K562 (cell line): ENCODE measurements around the gene MPRIP. TPM values are rescaled to one million over a fixed set of nuclear protein-coding genes. Genes with fewer than 3 reads are reported as not detected.

Experiments
- ATAC-seq: fragments of 200-7000 bp; cut with Tn5 transposase; 3 replicates; pipeline ENCODE4 v1.9.1; 2020; ENCODE audit warnings: moderate library complexity
- BruUV-seq: library from RNA; stranded (reverse); fragments of 400-500 nt; replicated peaks from 2 replicates; lab custom pipeline; 2021; lab: Mats Ljungman, UMichigan
- CTCF ChIA-PET: fragments of 300-600 bp; formaldehyde crosslinking; extraction: SDS; loops from one replicate; lab custom pipeline; 2021; ENCODE audit warnings: low intra/inter-chr PET ratio; lab: Yijun Ruan, JAX
- POLR2A ChIA-PET: fragments of 300-600, 350-650 bp; sonication (Branson Sonifier 250); formaldehyde crosslinking; extraction: SDS; loops from one replicate; lab custom pipeline; 2021; ENCODE audit warnings: antibody characterized with exemption, inconsistent platforms; lab: Yijun Ruan, JAX
- DNase-seq, 4 experiments: peaks; one replicate each; pipeline versions ENCODE4 v3.0.0 to v3.0.0-alpha.2; 2011 to 2018; ENCODE audit warnings: low spot score in 3 of 4, mixed read lengths in 3 of 4; ENCODE audit errors: extremely low read depth in 1 of 4
- FAIRE-seq: peaks from 2 replicates; lab custom pipeline; 2011; peaks lifted over from hg19 to GRCh38; lab: Jason Lieb, UNC
- H2AFZ ChIP-seq: 2 replicates; pipeline ENCODE4 v1.6.0; 2011; ENCODE audit warnings: low read depth, low read length, control low read depth, inconsistent platforms
- H3K27ac ChIP-seq: fragments of 200-600 bp; 3 replicates; pipeline ENCODE4 v1.8.0; 2011; ENCODE audit warnings: low read depth, mild to moderate bottlenecking, control low read depth, inconsistent platforms, low read length, moderate library complexity, mixed read lengths; ENCODE audit errors: extremely low read depth
- H3K27me3 ChIP-seq, 2 experiments: fragments of 300-600 bp in 1 of 2; 2 replicates in 1 of 2; 3 replicates in 1 of 2; pipeline versions ENCODE4 v1.6.0 to v1.8.0; 2011; ENCODE audit warnings: inconsistent platforms in 2 of 2, low read length in 2 of 2, mild to moderate bottlenecking in 1 of 2, mixed read lengths in 1 of 2, moderate library complexity in 1 of 2; ENCODE audit not compliant: control insufficient read depth in 2 of 2, insufficient read depth in 2 of 2
- H3K36me3 ChIP-seq: fragments of 300-600 bp; 3 replicates; pipeline ENCODE4 v1.8.0; 2011; ENCODE audit warnings: mild to moderate bottlenecking, low read length, inconsistent platforms; ENCODE audit not compliant: control insufficient read depth, insufficient read depth
- H3K4me1 ChIP-seq, 2 experiments: fragments of 200-600 bp in 1 of 2; replicated peaks in 1 of 2; 2 replicates in 1 of 2; 3 replicates in 1 of 2; pipeline versions ENCODE4 v1.5.1 to v1.8.0; 2011; ENCODE audit warnings: inconsistent platforms in 2 of 2, low read length in 2 of 2, mild to moderate bottlenecking in 1 of 2, mixed read lengths in 1 of 2, moderate library complexity in 1 of 2; ENCODE audit not compliant: control insufficient read depth in 2 of 2, insufficient read depth in 2 of 2
- H3K4me2 ChIP-seq: 2 replicates; pipeline ENCODE4 v1.6.1; 2011; ENCODE audit warnings: low read length, control low read depth, inconsistent platforms, mixed read lengths; ENCODE audit not compliant: insufficient read depth
- H3K4me3 ChIP-seq: fragments of 200-600 bp; sonication (generic), shearing (Covaris generic); 2 replicates; pipeline ENCODE4 v1.5.1; 2016; ENCODE audit warnings: control low read depth, inconsistent platforms
- H3K79me2 ChIP-seq: fragments of 200-600 bp; 3 replicates; pipeline ENCODE4 v1.8.0; 2011; ENCODE audit warnings: low read length, inconsistent platforms; ENCODE audit not compliant: control insufficient read depth, insufficient read depth
- H3K9ac ChIP-seq, 2 experiments: 2 replicates each; pipeline versions ENCODE4 v1.6.0 to v1.6.1; 2011; ENCODE audit warnings: low read depth in 2 of 2, low read length in 2 of 2, control low read depth in 1 of 2, inconsistent platforms in 1 of 2, mild to moderate bottlenecking in 1 of 2, mixed read lengths in 1 of 2; ENCODE audit not compliant: insufficient read depth in 1 of 2
- H3K9me1 ChIP-seq: one replicate; pipeline ENCODE4 v1.6.0; 2011; ENCODE audit warnings: inconsistent platforms, mild to moderate bottlenecking, low read length, moderate library complexity; ENCODE audit not compliant: control insufficient read depth, insufficient read depth
- H3K9me3 ChIP-seq: replicated peaks from 2 replicates; pipeline ENCODE4 v1.5.1; 2011; ENCODE audit warnings: low read depth, low read length, inconsistent platforms; ENCODE audit not compliant: control insufficient read depth, insufficient read depth
- H4K20me1 ChIP-seq: replicated peaks from 2 replicates; pipeline ENCODE4 v1.6.1; 2011; ENCODE audit warnings: low read length, inconsistent platforms, mixed read lengths; ENCODE audit not compliant: control insufficient read depth, insufficient read depth
- CBX5 ChIP-seq: IDR thresholded peaks from 2 replicates; pipeline ENCODE4 v1.6.1; 2014; ENCODE audit warnings: low read depth, borderline replicate concordance
- MYC ChIP-seq, 2 experiments: fragments of 250-450 bp in 1 of 2; sonication (Bioruptor Pico) in 1 of 2; IDR thresholded peaks; 2 replicates each; pipeline versions ENCODE4 v1.5.1 to v1.6.1; 2012 to 2021; ENCODE audit warnings: low read depth in 2 of 2, borderline replicate concordance in 1 of 2, improper control_type of control experiment in 1 of 2, low read length in 1 of 2, mild to moderate bottlenecking in 1 of 2, moderate library complexity in 1 of 2
- POLR3G ChIP-seq: IDR thresholded peaks from 2 replicates; pipeline ENCODE4 v1.6.1; 2011; ENCODE audit not compliant: insufficient read length, insufficient replicate concordance; ENCODE audit errors: extremely low read depth
- ZFP30 ChIP-seq: fragments of 250-450 bp; sonication (Bioruptor Pico); IDR thresholded peaks from 2 replicates; pipeline ENCODE4 v1.8.0; 2022; ENCODE audit warnings: moderate library complexity, mild to moderate bottlenecking, inconsistent platforms, borderline replicate concordance
- ZNF79 ChIP-seq: fragments of 250-450 bp; sonication (Bioruptor Pico); IDR thresholded peaks from 2 replicates; pipeline ENCODE4 v1.4.0; 2020; ENCODE audit warnings: low read depth, mild to moderate bottlenecking, moderate library complexity
- WGBS: fragments of 100-300 bp; shearing (Covaris generic); methylation state at CpG from one replicate; pipeline ENCODE4 v1.1.6; 2016; ENCODE audit warnings: low coverage, mixed read lengths; ENCODE audit not compliant: insufficient coverage; ENCODE audit errors: missing lambda C conversion rate; 5-methylcytosine and 5-hydroxymethylcytosine counted together
- in situ Hi-C: fragments of 300-500 bp; cut with MboI; formaldehyde crosslinking; loops from 4 replicates; pipeline ENCODE4 v1.15.0; 2018; ENCODE audit warnings: inconsistent platforms, mixed read lengths
- intact Hi-C: fragments of 100-400 bp; cut with micrococcal nuclease; formaldehyde crosslinking; loops from 2 replicates; pipeline ENCODE4 v1.14.2; 2022
- polyA plus RNA-seq, 8 experiments: library from polyadenylated mRNA; depleted of rRNA in 4 of 8; stranded (reverse) in 5 of 8; unstranded in 3 of 8; fragments of >200 nt; fragmentation: Nextera tagmentation in 2 of 8; fragmentation: Illumina TruSeq in 1 of 8; extraction: Ambion mirVana in 2 of 8; extraction: Trizol in 1 of 8; gene quantifications; 2 replicates each; pipeline versions ENCODE4 v1.2.1 to v1.2.3, GENCODE V29; 2011 to 2014; ENCODE audit warnings: inconsistent platforms in 1 of 8, missing spikeins in 1 of 8
- total RNA-seq, 7 experiments: library from RNA; depleted of rRNA in 6 of 7; stranded (reverse); fragments of >200 nt in 6 of 7; fragmentation: Illumina TruSeq in 2 of 7; extraction: Trizol in 2 of 7; gene quantifications; 2 replicates each; pipeline versions ENCODE4 v1.2.1 to v1.2.3, GENCODE V29; 2011 to 2021; ENCODE audit warnings: low replicate concordance in 1 of 7
- TF ChIP-seq, protein P1 (sequence below): sonication (generic); formaldehyde crosslinking; IDR thresholded peaks from 2 replicates; pipeline ENCODE4 v1.8.0; 2023; ENCODE audit warnings: mild to moderate bottlenecking, missing genetic modification reagents
- TF ChIP-seq, protein P2 (sequence below): sonication (generic); formaldehyde crosslinking; IDR thresholded peaks from 2 replicates; pipeline ENCODE4 v1.8.0; 2022; ENCODE audit warnings: missing genetic modification reagents, mild to moderate bottlenecking, borderline replicate concordance

MPRIP gene
- total and polyA plus RNA-seq, 9 of the 15 experiments (the other 6 are each of a cell fraction or from before 2014, with no cell fraction given) = 10.0 to 72.6 (median 30.1) TPM

DNA sequence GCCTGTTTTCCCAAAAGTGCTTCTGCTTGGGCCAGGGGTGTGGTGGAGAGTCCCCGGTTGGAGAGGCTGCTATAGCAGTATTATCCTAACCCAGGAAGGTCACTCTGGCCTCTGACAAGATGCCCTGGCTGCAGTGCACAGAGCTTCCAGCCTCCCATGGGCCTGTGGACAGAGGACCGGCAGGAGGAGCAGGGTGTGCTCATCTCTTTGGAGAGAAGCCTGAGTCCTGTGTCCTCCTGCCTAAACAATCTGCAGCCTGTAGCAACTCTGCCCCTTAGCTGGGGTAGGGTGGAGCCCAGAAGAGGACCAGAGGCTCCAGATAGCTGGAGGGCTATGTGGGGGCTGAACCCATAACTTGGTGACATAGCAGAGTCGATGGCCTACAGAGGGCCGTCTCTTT is 78.0 kb downstream of the MPRIP start:
- Histone ChIP-seq H3K9me1 (no peaks in the 10 kb centered on the region), H3K9me3 (no peaks in the 10 kb centered on the region), H3K36me3 (no peaks in the 10 kb centered on the region), H3K27ac (no peak overlapping the region), H3K4me3 (no peak overlapping the region), H3K4me1 (peaks cover 4 to 8% of the 10 kb centered on the region in 2 experiments; a peak in 4 of 5 replicates), H4K20me1 (peaks cover 11% of the 10 kb centered on the region; the same call in 1 of the 2 replicates), H3K9ac (no peak overlapping the region), H3K27me3 (no peaks in the 10 kb centered on the region), H3K4me2 (no peak overlapping the region), H2AFZ (no peak overlapping the region), H3K79me2 (no peaks in the 10 kb centered on the region)
- ChIA-PET POLR2A (interaction anchor here (0.6 to 1.0 kb wide), 4 partner anchors 8 to 226 kb away, joined by 3 to 5 read pairs (median 3); no protein-coding TSS in a partner anchor), CTCF (no interaction called here)
- intact Hi-C loops = no loop called here
- no peak for FAIRE-seq
- in situ Hi-C loops = loop anchor here (10.0 kb wide), 1 partner anchor 115 kb away; no protein-coding TSS in a partner anchor
- no peak for TF ChIP-seq POLR3G
- no peak for TF ChIP-seq ZFP30 (CRISPR knock-in tag)
- no peak for TF ChIP-seq ZNF79
- TF ChIP-seq CBX5 = no peak
- DNase-seq = peak in 2 of 4 experiments; percentile 11 to 22
- ATAC-seq = peak; percentile 65
- BruUV-seq = no TSS peak
- 23% methylated on average over 3 of the region's 4 CpGs for WGBS

DNA sequence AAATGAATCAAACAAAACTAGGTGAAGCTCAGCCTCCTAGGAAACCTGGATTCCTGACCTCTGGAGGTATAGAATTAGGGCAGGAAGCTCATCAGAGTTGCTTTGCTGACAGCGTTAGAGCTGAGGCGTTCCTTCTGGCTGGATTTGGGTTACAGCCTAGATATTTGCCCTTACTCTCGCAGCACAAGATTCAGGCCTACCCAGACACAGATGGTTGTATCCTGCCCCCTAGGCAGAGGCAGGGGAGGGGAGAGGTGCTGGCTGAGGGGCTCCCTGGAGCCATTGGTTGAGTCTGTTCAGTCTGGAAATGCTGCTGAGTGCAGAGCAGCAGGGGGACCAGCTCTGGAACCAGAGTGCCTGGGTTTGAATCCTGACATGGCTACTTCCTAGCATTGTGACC is 78.4 kb downstream of the MPRIP start:
- no TSS peak for BruUV-seq
- ChIA-PET POLR2A (interaction anchor here (0.6 to 1.0 kb wide), 4 partner anchors 9 to 226 kb away, joined by 3 to 5 read pairs (median 3); no protein-coding TSS in a partner anchor), CTCF (no interaction called here)
- H3K36me3 ChIP-seq = no peaks in the 10 kb centered on the region
- intact Hi-C loops = no loop called here
- H3K4me1 ChIP-seq = peaks cover 4 to 8% of the 10 kb centered on the region in 2 experiments; a peak in 4 of 5 replicates
- no peaks in the 10 kb centered on the region for H3K79me2 ChIP-seq
- H3K27ac ChIP-seq = no peak overlapping the region
- no peak overlapping the region for H3K4me3 ChIP-seq
- H3K9me3 ChIP-seq = no peaks in the 10 kb centered on the region
- no peaks in the 10 kb centered on the region for H3K27me3 ChIP-seq
- no peaks in the 10 kb centered on the region for H3K9me1 ChIP-seq
- DNase-seq (no peak), FAIRE-seq (no peak), ATAC-seq (peak; percentile 31)
- H3K9ac ChIP-seq = no peak overlapping the region; a peak in 1 of 4 replicates
- H2AFZ ChIP-seq = no peak overlapping the region
- 42% methylated on average over 2 of the region's 3 CpGs for WGBS
- no peak overlapping the region for H3K4me2 ChIP-seq
- in situ Hi-C loops = loop anchor here (10.0 kb wide), 1 partner anchor 116 kb away; no protein-coding TSS in a partner anchor
- H4K20me1 ChIP-seq = peaks cover 15% of the 10 kb centered on the region; the same call in 1 of the 2 replicates
- TF ChIP-seq, protein P1, sequence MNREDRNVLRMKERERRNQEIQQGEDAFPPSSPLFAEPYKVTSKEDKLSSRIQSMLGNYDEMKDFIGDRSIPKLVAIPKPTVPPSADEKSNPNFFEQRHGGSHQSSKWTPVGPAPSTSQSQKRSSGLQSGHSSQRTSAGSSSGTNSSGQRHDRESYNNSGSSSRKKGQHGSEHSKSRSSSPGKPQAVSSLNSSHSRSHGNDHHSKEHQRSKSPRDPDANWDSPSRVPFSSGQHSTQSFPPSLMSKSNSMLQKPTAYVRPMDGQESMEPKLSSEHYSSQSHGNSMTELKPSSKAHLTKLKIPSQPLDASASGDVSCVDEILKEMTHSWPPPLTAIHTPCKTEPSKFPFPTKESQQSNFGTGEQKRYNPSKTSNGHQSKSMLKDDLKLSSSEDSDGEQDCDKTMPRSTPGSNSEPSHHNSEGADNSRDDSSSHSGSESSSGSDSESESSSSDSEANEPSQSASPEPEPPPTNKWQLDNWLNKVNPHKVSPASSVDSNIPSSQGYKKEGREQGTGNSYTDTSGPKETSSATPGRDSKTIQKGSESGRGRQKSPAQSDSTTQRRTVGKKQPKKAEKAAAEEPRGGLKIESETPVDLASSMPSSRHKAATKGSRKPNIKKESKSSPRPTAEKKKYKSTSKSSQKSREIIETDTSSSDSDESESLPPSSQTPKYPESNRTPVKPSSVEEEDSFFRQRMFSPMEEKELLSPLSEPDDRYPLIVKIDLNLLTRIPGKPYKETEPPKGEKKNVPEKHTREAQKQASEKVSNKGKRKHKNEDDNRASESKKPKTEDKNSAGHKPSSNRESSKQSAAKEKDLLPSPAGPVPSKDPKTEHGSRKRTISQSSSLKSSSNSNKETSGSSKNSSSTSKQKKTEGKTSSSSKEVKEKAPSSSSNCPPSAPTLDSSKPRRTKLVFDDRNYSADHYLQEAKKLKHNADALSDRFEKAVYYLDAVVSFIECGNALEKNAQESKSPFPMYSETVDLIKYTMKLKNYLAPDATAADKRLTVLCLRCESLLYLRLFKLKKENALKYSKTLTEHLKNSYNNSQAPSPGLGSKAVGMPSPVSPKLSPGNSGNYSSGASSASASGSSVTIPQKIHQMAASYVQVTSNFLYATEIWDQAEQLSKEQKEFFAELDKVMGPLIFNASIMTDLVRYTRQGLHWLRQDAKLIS (CRISPR knock-in tag) = no peak
- no peak for TF ChIP-seq MYC (IDR thresholded peaks at IDR 0.05; ENCODE audit: low read depth, low read length)
- no peak for TF ChIP-seq MYC (CRISPR knock-in tag; IDR thresholded peaks at IDR 0.05; ENCODE audit: borderline replicate concordance, low read depth)
- TF ChIP-seq, protein P2, sequence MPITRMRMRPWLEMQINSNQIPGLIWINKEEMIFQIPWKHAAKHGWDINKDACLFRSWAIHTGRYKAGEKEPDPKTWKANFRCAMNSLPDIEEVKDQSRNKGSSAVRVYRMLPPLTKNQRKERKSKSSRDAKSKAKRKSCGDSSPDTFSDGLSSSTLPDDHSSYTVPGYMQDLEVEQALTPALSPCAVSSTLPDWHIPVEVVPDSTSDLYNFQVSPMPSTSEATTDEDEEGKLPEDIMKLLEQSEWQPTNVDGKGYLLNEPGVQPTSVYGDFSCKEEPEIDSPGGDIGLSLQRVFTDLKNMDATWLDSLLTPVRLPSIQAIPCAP (CRISPR knock-in tag) = no peak
